Ascending aorta (tissue), 2 donors: Measurements from ENCODE around the gene NSFL1C. TPM values are rescaled to one million over a fixed set of nuclear protein-coding genes. Genes with fewer than 3 reads are reported as not detected.

Source experiments
- DNase-seq, 2 donors: peaks; one replicate each; pipeline ENCODE4 v3.0.0-alpha.2; 2019; ENCODE audit warnings: low spot score in 2 of 2
- H3K27ac ChIP-seq, 2 donors: fragments of 200-600 bp; sonication (generic); one replicate each; pipeline ENCODE4 v1.5.1; 2016 to 2017; ENCODE audit warnings: mild to moderate bottlenecking in 1 of 2
- H3K27me3 ChIP-seq: fragments of 200-600 bp; sonication (generic); one replicate; pipeline ENCODE4 v1.5.1; 2017
- H3K36me3 ChIP-seq, 2 donors: fragments of 200-600 bp; sonication (generic); one replicate each; pipeline ENCODE4 v1.5.1; 2016
- H3K4me1 ChIP-seq, 2 donors: fragments of 200-600 bp; sonication (generic); one replicate each; pipeline ENCODE4 v1.5.1; 2016 to 2017; ENCODE audit warnings: mild to moderate bottlenecking in 1 of 2
- H3K4me3 ChIP-seq, 2 donors: fragments of 200-600 bp; sonication (generic); one replicate each; pipeline ENCODE4 v1.5.1; 2016 to 2017; ENCODE audit warnings: mild to moderate bottlenecking in 1 of 2
- H3K9me3 ChIP-seq, 2 donors: fragments of 200-600 bp; sonication (generic); one replicate each; pipeline ENCODE4 v1.5.1; 2016
- CTCF ChIP-seq, 3 experiments: fragments of 200-600 bp in 2 of 3; fragments of 450-650 bp in 1 of 3; sonication (generic) in 2 of 3; IDR thresholded peaks; one replicate each; pipeline ENCODE4 v1.5.1; 2016 to 2019; ENCODE audit warnings: antibody characterized with exemption in 3 of 3, mild to moderate bottlenecking in 1 of 3, moderate library complexity in 1 of 3
- intact Hi-C: fragments of 100-400 bp; cut with DNase I; formaldehyde crosslinking; loops from one replicate; pipeline ENCODE4 v1.15.1; 2023
- total RNA-seq: library from RNA; depleted of rRNA; stranded (reverse); fragments of >200 nt; gene quantifications from one replicate; pipeline ENCODE4 v1.1.0, GENCODE V29; 2016

Gene NSFL1C
- total RNA-seq, 1 donor from 2014 or later = 58.5 TPM

GRCh38 chr20:1415667-1416468 lies 50.8 kb downstream of the NSFL1C start:
- DNase-seq = no peak

DNA sequence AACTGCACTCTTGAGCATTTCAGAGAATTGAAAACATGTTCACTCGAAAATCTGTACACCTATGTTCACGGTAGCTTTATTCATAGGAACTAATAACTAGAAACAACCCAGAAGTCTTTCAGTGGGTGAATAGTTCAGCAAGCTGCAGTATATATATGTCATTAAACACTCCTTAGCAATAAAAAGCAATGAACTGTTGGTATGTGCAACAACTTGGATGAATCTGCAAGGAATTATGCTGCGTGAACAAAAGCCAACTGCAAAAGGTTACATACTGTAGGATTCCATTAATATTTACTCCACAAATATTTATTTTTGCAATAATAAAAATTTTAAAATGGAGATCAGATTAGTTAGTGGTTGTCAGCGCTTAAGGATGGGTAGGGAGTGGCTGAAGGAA lies 51.7 kb downstream of the NSFL1C start:
- intact Hi-C loops = no loop called here
- no peaks in the 10 kb centered on the region for H3K27me3 ChIP-seq
- H3K36me3 ChIP-seq = no peaks in the 10 kb centered on the region
- no peak for TF ChIP-seq CTCF (IDR thresholded peaks at IDR 0.05)
- no peaks in the 10 kb centered on the region for H3K9me3 ChIP-seq
- no peaks in the 10 kb centered on the region for H3K4me1 ChIP-seq
- no peak overlapping the region for H3K27ac ChIP-seq
- no peak for DNase-seq
- H3K4me3 ChIP-seq = no peak overlapping the region

More at GRCh38 chr20:1415667-1416468, 50.8 kb downstream of the NSFL1C start:
- intact Hi-C loops = no loop called here
- H3K27ac ChIP-seq = no peak overlapping the region
- H3K27me3 ChIP-seq = no peaks in the 10 kb centered on the region
- H3K4me1 ChIP-seq = no peaks in the 10 kb centered on the region
- no peak overlapping the region for H3K4me3 ChIP-seq
- no peaks in the 10 kb centered on the region for H3K36me3 ChIP-seq
- no peak for TF ChIP-seq CTCF (IDR thresholded peaks at IDR 0.05)
- peaks cover 0 to 2% of the 10 kb centered on the region in 2 donors for H3K9me3 ChIP-seq

DNA sequence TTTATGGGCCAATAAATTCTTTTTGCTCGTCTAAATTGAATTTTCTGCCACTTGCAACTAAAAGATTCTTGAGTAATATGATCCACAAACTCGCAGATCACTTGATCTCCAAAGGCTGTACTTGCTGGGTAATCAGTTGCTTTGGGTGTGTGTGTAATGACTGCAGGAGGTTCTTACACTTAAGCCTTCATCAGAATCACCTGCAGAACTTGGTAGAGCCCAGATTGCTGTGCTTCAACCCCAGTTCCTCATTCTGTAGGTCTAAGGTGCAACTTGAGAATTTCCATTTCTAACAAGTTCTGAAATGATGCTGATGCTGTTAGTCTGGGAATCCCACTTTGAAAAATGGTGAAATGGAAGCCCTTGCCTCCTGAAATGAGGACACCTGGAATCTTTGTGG lies 60.8 kb downstream of the NSFL1C start:
- no peak overlapping the region for H3K4me3 ChIP-seq
- TF ChIP-seq CTCF (IDR thresholded peaks at IDR 0.05) = no peak
- intact Hi-C loops = no loop called here
- H3K27me3 ChIP-seq = no peaks in the 10 kb centered on the region
- no peaks in the 10 kb centered on the region for H3K36me3 ChIP-seq
- no peaks in the 10 kb centered on the region for H3K4me1 ChIP-seq
- no peaks in the 10 kb centered on the region for H3K9me3 ChIP-seq
- no peak overlapping the region for H3K27ac ChIP-seq
- DNase-seq = no peak

DNA sequence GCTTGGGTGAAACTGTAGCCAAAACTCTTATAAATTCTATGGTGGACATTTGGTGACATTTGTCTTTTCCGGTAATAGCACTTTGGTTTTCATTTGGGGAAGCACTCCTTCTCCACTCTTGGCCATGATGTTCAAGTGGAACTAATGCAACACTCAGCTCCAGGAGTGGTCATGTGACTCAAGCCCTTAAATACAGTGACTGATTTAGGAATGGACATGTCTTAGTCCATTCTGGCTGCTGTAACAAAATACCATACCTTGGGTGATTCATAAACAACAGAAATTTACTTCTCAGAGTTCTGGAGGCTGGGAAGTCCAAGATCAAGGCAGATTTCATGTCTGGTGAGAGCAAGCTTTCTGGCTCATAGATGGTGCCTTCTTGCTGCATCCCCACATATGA lies 63.0 kb downstream of the NSFL1C start:
- TF ChIP-seq CTCF (IDR thresholded peaks at IDR 0.05) = no peak
- Histone ChIP-seq H3K9me3 (no peaks in the 10 kb centered on the region), H3K27me3 (no peaks in the 10 kb centered on the region), H3K4me1 (no peaks in the 10 kb centered on the region), H3K36me3 (no peaks in the 10 kb centered on the region), H3K4me3 (no peak overlapping the region), H3K27ac (no peak overlapping the region)
- intact Hi-C loops = no loop called here
- no peak for DNase-seq

- H3K4me3 ChIP-seq = no peak overlapping the region
- H3K27ac ChIP-seq = no peak overlapping the region
- H3K27me3 ChIP-seq = no peaks in the 10 kb centered on the region
- no peak for DNase-seq
- intact Hi-C loops = no loop called here
- TF ChIP-seq CTCF (IDR thresholded peaks at IDR 0.05) = no peak
- no peaks in the 10 kb centered on the region for H3K9me3 ChIP-seq
- H3K4me1 ChIP-seq = no peaks in the 10 kb centered on the region
- H3K36me3 ChIP-seq = no peaks in the 10 kb centered on the region
Measured at GRCh38 chr20:1402149-1402548, 64.5 kb downstream of the NSFL1C start.
